ENCODE results near the gene SMAD6. TPM values are rescaled to one million over a fixed set of nuclear protein-coding genes. Genes with fewer than 3 reads are reported as not detected.
A peak's percentile ranks its signal among the peaks of the same experiment; 100 is the strongest.
"Not testable (repeated sequence)": the region's sequence is repeated elsewhere in the genome, so short reads cannot be mapped to it uniquely, and the experiment has no call there.

The SMAD6 gene
- total RNA-seq, 2 experiments from 2014 or later, result 0.25 to 0.41 TPM

GRCh38 chr15:66682865-66683264 lies 19.2 kb upstream of the SMAD6 start:
- Mint-ChIP-seq H3K4me1 (ENCODE audit: low read depth) (no peaks in the 10 kb centered on the region), H3K27me3 (no peaks in the 10 kb centered on the region), H3K36me3 (ENCODE audit: low read depth) (no peaks in the 10 kb centered on the region), H3K4me3 (no peak overlapping the region), H3K27ac (no peak overlapping the region), H3K9me3 (peaks cover 4% of the 10 kb centered on the region)
- intact Hi-C loops (cut with micrococcal nuclease), result no loop called here
- POLR2A ChIA-PET, result no interaction called here
- no peak for TF ChIP-seq CTCF (IDR thresholded peaks at IDR 0.05)
- ATAC-seq (peak; percentile 56), DNase-seq (no peak)
- CTCF ChIA-PET, result no interaction called here

- H3K9me3 Mint-ChIP-seq, result peaks cover 4% of the 10 kb centered on the region
Measured at GRCh38 chr15:66684136-66684681, 17.8 kb upstream of the SMAD6 start.

DNA sequence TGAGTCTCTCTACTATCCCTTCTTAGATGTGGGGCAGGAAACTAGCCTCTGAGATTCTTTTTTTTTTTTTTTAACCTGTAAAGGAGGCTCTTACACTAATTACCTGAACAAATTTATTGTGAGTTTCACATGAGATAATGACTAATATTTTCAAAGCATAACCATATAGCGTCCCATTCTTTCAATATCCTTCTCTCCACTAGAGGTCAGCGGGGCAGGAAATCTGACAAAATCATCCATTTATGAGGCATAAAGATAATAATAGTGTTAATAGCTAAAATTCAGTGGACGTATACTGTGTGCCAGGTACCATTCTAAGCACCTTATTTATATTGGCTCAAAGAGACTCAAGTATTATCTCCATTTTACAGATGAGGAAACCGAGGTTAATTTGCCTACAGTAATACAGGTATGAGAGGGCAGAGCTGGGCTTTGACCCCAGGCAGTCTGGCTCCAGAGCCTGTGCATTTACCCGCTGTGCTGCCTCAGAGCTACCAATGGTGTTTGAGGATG lies 16.3 kb upstream of the SMAD6 start:
- ChIA-PET POLR2A (interaction anchor here (1.4 kb wide), 1 partner anchor 18 kb away, joined by 4 read pairs; no protein-coding TSS in a partner anchor), CTCF (interaction anchor here (1.0 kb wide), 1 partner anchor 25 kb away, joined by 3 read pairs; no protein-coding TSS in a partner anchor)
- Mint-ChIP-seq H3K27me3 (no peaks in the 10 kb centered on the region), H3K4me3 (no peak overlapping the region), H3K4me1 (ENCODE audit: low read depth) (no peaks in the 10 kb centered on the region), H3K27ac (no peak overlapping the region), H3K36me3 (ENCODE audit: low read depth) (no peaks in the 10 kb centered on the region), H3K9me3 (peaks cover 4% of the 10 kb centered on the region)
- no peak for ATAC-seq
- intact Hi-C loops (cut with micrococcal nuclease), result no loop called here
- DNase-seq, result no peak
- TF ChIP-seq CTCF (IDR thresholded peaks at IDR 0.05), result no peak

More at GRCh38 chr15:66684136-66684681, 17.8 kb upstream of the SMAD6 start:
- intact Hi-C loops (cut with micrococcal nuclease), result no loop called here
- ATAC-seq (no peak), DNase-seq (no peak)
- Mint-ChIP-seq H3K36me3 (ENCODE audit: low read depth) (no peaks in the 10 kb centered on the region), H3K27me3 (no peaks in the 10 kb centered on the region), H3K27ac (no peak overlapping the region), H3K4me3 (no peak overlapping the region), H3K4me1 (ENCODE audit: low read depth) (no peaks in the 10 kb centered on the region)
- CTCF ChIA-PET, result interaction anchor here (1.0 kb wide), 2 partner anchors 23 to 66 kb away, joined by 3 read pairs; no protein-coding TSS in a partner anchor
- POLR2A ChIA-PET, result interaction anchor here (1.4 kb wide), 1 partner anchor 20 kb away, joined by 4 read pairs; no protein-coding TSS in a partner anchor
- TF ChIP-seq CTCF (IDR thresholded peaks at IDR 0.05), result no peak

DNA sequence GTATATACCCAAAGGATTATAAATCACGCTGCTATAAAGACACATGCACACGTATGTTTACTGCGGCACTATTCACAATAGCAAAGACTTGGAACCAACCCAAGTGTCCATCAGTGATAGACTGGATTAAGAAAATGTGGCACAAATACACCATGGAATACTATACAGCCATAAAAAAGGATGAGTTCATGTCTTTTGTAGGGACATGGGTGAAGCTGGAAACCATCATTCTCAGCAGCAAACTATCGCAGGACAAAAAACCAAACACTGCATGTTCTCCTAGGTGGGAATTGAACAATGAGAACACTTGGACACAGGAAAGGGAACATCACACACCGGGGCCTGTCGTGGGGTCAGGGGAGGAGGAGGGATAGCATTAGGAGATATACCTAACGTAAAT lies 11.1 kb upstream of the SMAD6 start:
- POLR2A ChIA-PET, result interaction anchor here (1.1 kb wide), 1 partner anchor 10 kb away, joined by 3 read pairs; no protein-coding TSS in a partner anchor
- H3K27ac Mint-ChIP-seq; H3K9me3 Mint-ChIP-seq; ATAC-seq; H3K27me3 Mint-ChIP-seq; H3K4me3 Mint-ChIP-seq; intact Hi-C loops (cut with micrococcal nuclease); H3K36me3 Mint-ChIP-seq (ENCODE audit: low read depth); DNase-seq; H3K4me1 Mint-ChIP-seq (ENCODE audit: low read depth): not testable (repeated sequence)
- CTCF ChIA-PET, result interaction anchor here (1.2 kb wide), 1 partner anchor 13 kb away, joined by 3 read pairs; no protein-coding TSS in a partner anchor

GRCh38 chr15:66691727-66692126 lies 10.3 kb upstream of the SMAD6 start:
- no peak for TF ChIP-seq CTCF (IDR thresholded peaks at IDR 0.05)
- Mint-ChIP-seq H3K4me1 (ENCODE audit: low read depth) (peaks cover 7% of the 10 kb centered on the region), H3K27me3 (no peaks in the 10 kb centered on the region), H3K4me3 (no peak overlapping the region), H3K27ac (no peak overlapping the region), H3K9me3 (no peaks in the 10 kb centered on the region), H3K36me3 (ENCODE audit: low read depth) (no peaks in the 10 kb centered on the region)
- intact Hi-C loops (cut with micrococcal nuclease), result no loop called here
- no peak for ATAC-seq
- DNase-seq, result no peak
- ChIA-PET CTCF (interaction anchor here (1.2 kb wide), 1 partner anchor 12 kb away, joined by 3 read pairs; no protein-coding TSS in a partner anchor), POLR2A (interaction anchor here (0.6 to 1.1 kb wide), 2 partner anchors 9 to 443 kb away, joined by 3 read pairs; no protein-coding TSS in a partner anchor)

Measured in activated CD8-positive, alpha-beta T cell treated with anti-CD3 and anti-CD28 coated beads for 36 hours (primary cell).